Measurements from ENCODE around the gene IL20RA.
"Not testable (repeated sequence)": the region's sequence is repeated elsewhere in the genome, so short reads cannot be mapped to it uniquely, and the experiment has no call there.

Gene IL20RA

DNA sequence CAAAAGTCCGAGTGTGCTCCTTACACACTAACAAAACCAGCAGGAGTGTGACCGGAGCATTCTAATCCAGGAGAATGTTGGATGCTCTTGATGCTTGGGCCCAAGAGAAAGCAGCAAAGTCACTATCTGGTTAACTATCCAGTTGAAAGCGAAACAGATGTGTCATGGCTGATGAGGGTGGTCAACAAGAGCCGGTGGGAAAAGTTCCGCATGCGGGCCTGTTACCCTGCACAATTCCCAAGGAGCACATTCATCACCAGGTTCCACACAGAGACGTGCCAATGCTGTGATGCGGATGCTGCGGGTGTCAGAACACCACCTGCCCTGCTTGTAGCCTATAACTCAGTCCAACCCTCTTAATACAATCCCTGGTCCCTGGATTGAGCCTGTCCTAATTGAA, 38.7 kb downstream of the IL20RA start:
- no peak for DNase-seq

DNA sequence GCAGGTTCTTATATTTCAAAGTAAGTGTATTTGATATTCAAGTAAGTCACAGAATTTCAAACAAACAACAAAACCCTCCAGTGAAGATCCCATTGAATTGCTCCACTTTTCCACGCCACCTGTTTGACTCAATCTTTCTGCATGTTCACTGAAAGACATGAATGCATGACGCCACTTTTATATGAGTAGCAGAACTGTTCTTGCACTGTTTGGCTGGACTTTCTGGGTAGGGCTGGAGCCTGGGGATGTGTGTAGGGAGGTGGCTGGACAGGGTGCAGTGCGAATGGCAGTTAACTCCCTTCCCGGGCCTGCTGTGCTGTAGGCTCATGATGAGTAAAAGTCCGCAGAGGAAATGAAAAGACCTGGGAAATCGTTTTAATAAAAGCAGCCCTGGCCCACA, 39.7 kb downstream of the IL20RA start:
- no peak for DNase-seq

DNA sequence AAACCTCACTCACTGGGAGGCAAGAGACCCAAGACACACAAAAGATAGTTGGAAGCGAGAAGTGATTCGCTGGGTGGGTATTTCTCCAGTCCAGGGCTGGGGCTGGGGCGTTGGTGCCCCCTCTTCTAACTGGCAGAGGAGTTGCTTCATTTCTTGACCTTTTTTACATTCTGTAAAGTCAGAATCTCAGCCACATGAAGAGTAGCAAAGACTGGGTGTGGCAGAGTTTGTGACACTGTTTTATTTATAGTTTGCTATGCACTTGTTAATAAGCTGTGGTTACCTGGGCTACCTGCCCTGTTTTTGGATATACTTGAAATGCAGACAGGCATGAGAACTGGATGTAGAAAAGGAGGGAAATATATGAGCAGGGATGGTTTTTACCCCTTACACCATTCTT, 42.3 kb downstream of the IL20RA start:
- no peak for DNase-seq

- DNase-seq, result no peak
Measured at GRCh38 chr6:137001977-137002302, 42.8 kb downstream of the IL20RA start.

DNA sequence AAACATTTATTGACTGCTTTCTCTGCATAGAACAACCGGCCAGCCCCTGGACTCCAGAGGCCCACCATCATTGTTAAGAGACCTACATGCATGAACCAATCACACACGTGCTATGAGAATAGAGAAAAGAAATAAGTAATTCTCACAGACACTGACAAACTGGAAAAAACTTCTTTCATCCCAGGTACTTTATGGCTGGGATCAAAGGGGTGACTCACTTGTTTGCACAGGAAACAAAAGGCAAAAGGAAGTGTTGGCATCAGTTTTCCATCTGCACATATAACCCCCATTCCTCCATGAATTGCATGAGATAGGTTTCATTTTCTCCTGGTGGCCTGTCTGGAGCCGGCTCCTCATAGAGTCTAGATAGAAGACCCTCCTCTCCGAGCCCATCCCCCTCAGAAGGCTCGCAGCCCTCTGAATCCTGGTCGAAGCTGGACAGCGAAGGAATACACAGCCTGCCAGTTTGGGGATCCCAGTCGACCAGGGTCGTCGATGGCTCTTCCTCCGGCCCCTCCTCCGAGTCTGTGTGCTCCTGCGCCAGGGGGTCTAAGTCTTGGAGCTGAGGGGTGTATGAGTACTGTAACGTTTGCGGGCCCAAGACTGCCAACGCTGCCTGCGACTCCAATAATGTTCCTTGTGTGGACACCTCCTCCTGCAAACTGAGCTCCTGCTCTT, 43.3 kb downstream of the IL20RA start:
- DNase-seq, result no peak

DNA sequence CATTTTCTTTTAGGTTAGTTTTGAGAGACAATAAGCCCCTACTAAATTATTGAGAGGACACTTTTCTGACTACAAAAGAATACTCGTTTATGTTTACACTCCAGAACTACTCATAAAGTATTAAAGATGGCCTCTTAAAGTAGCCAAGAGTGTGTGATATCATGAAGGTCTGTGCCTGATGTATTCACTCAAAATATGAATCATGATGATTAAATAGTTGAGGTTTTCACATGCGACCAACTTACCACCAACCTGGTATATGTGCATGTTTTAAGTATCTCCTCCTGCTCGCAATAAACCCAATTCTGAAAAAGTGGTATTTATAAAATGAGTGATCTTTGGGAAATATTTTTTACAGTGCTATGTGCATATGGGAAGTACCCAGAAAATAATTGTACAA, 43.9 kb downstream of the IL20RA start:
- no peak for DNase-seq

DNA sequence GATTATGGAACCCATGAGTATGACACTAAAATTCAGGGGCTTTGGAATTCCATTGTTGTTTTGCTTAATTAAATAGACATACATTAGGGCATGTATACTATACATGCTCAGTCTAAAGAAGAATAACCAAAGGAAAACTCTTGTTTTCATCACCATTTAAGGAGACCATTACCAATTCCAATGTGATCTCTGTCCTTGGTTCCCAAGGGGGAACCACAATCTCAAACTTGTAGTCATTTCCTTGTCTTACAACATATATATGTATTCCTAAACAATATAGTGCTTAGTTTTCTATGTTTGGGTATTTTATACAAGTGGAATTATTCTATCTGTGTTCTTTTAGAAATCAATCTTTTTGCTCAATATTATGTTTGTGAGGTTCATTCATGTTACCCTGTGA, 49.2 kb downstream of the IL20RA start:
- DNase-seq, result no peak

GRCh38 chr6:136994782-136995181, 50.0 kb downstream of the IL20RA start:
- no peak for DNase-seq

DNA sequence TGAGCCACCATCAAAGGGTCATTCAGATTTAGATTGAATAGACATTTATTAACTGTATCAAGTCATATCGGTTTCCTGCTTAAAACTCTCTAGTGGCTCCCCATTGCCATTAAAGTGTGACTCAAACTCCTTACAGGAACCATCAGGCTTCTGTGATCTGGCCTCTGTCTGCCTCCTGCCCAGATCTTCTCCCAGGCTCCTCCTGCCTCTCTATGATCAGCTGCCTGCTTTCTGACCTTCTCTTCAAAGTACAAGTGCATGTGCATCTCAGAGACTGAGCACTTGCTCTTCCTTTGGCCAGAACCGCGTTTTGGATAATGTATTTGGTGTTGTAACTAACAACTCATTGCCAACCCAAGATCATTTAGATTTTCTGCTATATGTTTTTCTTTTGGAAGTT, 52.7 kb downstream of the IL20RA start:
- no peak for DNase-seq

DNA sequence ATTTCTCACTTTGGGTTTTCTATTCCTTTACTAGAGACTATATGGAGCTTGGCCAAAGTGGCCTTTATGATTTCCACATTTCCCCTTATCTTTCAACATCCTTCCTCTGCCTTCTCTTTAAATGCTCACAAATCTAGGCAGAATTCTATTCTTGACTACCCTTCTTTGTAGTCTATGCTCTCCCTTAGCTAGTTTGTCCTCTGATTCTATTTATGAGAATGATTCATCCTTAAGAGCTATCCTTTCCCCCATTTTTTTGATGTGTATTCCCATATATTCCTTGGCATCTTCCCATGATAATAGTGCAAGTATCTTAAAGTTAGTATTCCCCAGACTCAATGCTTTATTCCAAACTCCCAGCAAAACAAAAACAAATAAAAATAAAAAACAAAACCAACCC, 53.1 kb downstream of the IL20RA start:
- no peak for DNase-seq

DNA sequence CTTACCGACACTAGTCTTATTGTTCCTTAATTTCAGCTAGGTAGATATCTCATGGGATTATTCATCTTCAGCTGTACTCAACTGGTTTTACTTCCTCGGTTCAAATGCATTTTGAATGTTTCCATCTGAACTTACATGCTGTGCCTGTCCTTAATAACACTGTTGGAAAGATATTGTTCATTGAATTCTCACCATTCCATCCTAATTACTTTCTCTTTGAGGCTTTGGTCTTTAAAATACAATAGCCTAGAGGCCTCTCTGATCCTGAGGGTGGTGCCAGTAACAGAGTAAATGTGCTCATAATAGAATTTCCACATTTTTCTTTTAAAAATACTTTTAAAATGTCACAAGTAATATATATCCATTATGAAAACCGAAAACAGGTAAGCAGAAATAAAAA, 54.0 kb downstream of the IL20RA start:
- no peak for DNase-seq

GRCh38 chr6:136990242-136990578, 54.6 kb downstream of the IL20RA start:
- DNase-seq, result no peak

- DNase-seq, result peak; percentile 9
Measured at GRCh38 chr6:136989571-136990241, 55.1 kb downstream of the IL20RA start.

- no peak for DNase-seq
Measured at GRCh38 chr6:136987526-136987925, 57.2 kb downstream of the IL20RA start.

DNA sequence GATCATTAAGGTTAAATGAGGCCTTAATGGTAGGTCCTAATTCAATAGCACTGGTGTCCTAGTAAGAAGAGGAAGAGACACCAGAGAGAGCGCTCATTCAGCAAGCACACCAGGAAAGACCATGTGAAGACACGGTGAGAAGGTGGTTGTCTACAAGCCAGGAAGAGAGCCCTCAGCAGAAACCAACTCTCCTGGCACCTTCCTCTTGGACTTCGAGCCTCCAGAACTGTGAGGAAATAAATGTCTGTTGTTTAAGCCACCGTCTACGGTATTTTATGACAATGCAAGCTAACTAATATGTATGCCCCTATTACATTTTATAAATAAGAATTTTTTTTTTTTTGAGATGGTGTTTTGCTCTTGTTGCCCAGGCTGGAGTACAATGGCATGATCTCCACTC, 59.3 kb downstream of the IL20RA start:
- DNase-seq, result no peak

DNA sequence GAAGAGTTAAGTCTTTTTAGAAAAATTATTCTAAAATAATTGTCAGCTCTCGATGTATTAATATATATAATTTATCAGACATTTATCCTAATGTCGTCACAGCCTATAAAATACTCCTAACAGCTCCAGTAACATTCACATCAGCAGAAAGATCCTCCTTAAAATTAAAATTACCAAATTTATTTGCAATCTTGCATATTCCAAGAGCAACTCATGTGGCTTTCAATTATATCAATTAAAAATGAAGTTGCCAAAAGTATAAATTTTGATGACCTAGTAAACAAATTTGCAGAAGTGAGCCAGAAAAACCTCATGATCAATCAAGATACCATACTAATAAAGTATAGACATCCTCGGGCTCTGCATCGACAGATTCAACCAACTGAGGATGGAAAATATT, 60.2 kb downstream of the IL20RA start:
- no peak for DNase-seq

- DNase-seq, result no peak
Measured at GRCh38 chr6:136983687-136984086, 61.1 kb downstream of the IL20RA start.

DNA sequence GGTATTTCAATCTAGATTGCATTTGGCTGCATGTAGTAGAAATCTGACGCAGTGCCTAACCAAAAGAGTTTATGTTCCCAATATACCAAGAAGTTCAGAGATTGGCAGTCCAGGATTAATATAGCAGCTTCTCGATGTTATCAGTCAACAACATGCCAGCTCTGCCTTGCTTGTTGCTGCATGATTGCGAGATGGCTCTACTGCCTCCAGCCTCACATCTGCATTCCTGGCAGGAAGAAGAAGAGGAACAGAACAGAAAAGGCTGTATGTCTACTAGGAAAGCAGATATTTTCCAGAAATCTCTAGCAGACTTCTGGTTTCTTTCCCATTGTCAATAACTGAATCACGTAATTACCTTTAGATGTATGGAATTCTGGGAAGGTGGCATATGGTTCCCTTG, 61.8 kb downstream of the IL20RA start:
- DNase-seq, result no peak

GRCh38 chr6:136980070-136980469, 64.7 kb downstream of the IL20RA start:
- no peak for DNase-seq

- DNase-seq, result no peak
Measured at GRCh38 chr6:136979206-136979605, 65.6 kb downstream of the IL20RA start.

GRCh38 chr6:136977075-136977474, 67.7 kb downstream of the IL20RA start:
- DNase-seq, result no peak

DNA sequence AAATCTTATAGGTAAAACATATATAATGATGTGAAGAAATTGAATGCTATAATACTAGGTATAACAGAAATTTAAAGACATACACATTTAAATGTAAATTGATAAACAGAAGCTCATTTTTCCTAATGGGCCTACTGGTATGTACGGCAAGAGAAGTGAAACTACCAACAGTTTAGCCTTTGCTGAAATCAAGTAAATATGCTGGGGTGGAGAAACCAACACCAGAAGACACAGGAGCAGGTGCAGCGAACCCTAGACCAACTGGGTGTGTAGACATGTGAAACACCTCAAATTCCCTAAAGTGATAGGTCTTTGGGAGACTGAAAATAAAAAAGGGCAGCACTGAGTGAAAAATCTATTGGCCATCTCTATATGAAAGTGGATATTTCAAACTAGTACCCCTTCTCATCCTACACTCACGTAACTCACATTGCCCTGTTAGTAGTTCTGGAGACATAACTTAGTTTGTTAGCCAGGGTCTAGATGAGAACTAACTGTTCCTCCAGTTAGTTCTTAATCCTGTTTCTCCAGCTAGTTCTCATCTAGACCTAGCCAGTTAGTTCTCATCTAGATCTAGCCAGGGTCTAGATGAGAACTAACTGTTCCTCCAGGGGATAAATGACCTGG, 69.6 kb downstream of the IL20RA start:
- DNase-seq, result no peak

DNA sequence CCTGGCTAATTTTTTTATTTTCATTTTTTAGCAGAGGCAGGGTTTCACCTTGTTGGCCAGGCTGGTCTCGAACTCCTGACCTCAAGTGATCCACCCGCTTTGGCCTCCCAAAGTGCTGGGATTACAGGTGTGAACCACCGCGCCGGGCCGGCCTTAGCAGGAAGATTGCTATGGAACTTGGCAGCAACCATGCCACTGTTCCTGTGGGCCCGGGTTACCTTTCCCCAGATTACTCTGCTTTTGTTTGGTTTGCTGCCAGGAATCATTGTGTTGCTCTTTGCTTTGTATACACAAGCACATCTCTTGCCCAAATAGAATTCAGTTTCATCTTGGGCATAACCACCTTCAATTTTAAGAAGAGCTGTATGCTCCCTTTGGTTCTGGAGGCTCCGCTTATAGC, 71.0 kb downstream of the IL20RA start:
- DNase-seq, result not testable (repeated sequence)

GRCh38 chr6:136971609-136972008, 73.2 kb downstream of the IL20RA start:
- DNase-seq, result no peak

DNA sequence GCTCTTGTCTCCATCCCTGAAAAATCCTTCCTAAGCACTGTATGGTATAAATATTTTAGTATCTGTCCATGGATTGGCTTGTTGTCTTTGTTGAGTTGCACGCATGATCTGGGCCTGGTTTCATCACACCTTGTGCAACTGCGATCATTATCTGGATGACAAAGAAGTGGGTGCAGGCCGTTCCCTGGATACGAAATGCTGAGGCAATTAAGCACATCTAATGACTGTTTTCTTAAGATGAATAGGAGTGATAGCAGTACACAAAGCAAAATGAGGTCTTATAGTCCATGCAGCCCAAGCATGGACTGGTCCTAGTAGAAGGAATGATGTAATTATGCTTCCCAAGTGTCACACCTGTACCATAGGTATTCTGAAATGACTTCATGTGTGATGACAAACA, 74.8 kb downstream of the IL20RA start:
- no peak for DNase-seq

Data from DMS79 treated with DMSO at 0.1 percent for 48 hours (cell line).